Measurements from ENCODE around the gene AARS2.

AARS2 gene

GRCh38 chr6:44309092-44309491 lies 4.1 kb downstream of the AARS2 start:
- no peaks in the 10 kb centered on the region for H3K9me3 ChIP-seq
- H3K27ac ChIP-seq, result no peak overlapping the region
- peaks cover 68% of the 10 kb centered on the region for H3K36me3 ChIP-seq
- H3K4me3 ChIP-seq (ENCODE audit: low read depth in 1 of 2, low read length in 1 of 2), result no peak overlapping the region
- peaks cover 10 to 14% of the 10 kb centered on the region in 2 experiments for H3K4me1 ChIP-seq (ENCODE audit: control insufficient read depth in 1 of 2, insufficient read depth in 1 of 2, low read depth in 1 of 2, low read length in 1 of 2)
- no peaks in the 10 kb centered on the region for H3K27me3 ChIP-seq
- no peak for TF ChIP-seq CTCF (IDR thresholded peaks at IDR 0.05)

GRCh38 chr6:44307217-44307616 lies 5.9 kb downstream of the AARS2 start:
- no peaks in the 10 kb centered on the region for H3K27me3 ChIP-seq
- H3K27ac ChIP-seq, result no peak overlapping the region
- no peak for TF ChIP-seq CTCF (IDR thresholded peaks at IDR 0.05)
- H3K36me3 ChIP-seq, result peaks cover 87% of the 10 kb centered on the region
- H3K9me3 ChIP-seq, result no peaks in the 10 kb centered on the region
- no peak overlapping the region for H3K4me3 ChIP-seq (ENCODE audit: low read depth in 1 of 2, low read length in 1 of 2)
- H3K4me1 ChIP-seq (ENCODE audit: control insufficient read depth in 1 of 2, insufficient read depth in 1 of 2, low read depth in 1 of 2, low read length in 1 of 2), result peaks cover 0 to 4% of the 10 kb centered on the region in 2 experiments

GRCh38 chr6:44306710-44307109 lies 6.4 kb downstream of the AARS2 start:
- Histone ChIP-seq H3K36me3 (peaks cover 92% of the 10 kb centered on the region), H3K4me1 (ENCODE audit: control insufficient read depth in 1 of 2, insufficient read depth in 1 of 2, low read depth in 1 of 2, low read length in 1 of 2) (no peaks in the 10 kb centered on the region), H3K4me3 (ENCODE audit: low read depth in 1 of 2, low read length in 1 of 2) (no peak overlapping the region), H3K27me3 (no peaks in the 10 kb centered on the region), H3K9me3 (no peaks in the 10 kb centered on the region), H3K27ac (no peak overlapping the region)
- no peak for TF ChIP-seq CTCF (IDR thresholded peaks at IDR 0.05)

GRCh38 chr6:44305200-44305725 lies 7.9 kb downstream of the AARS2 start:
- H3K36me3 ChIP-seq, result peaks cover 99% of the 10 kb centered on the region
- no peaks in the 10 kb centered on the region for H3K9me3 ChIP-seq
- no peaks in the 10 kb centered on the region for H3K27me3 ChIP-seq
- no peak overlapping the region for H3K4me3 ChIP-seq (ENCODE audit: low read depth in 1 of 2, low read length in 1 of 2)
- no peak for TF ChIP-seq CTCF (IDR thresholded peaks at IDR 0.05)
- H3K4me1 ChIP-seq (ENCODE audit: control insufficient read depth in 1 of 2, insufficient read depth in 1 of 2, low read depth in 1 of 2, low read length in 1 of 2), result no peaks in the 10 kb centered on the region
- no peak overlapping the region for H3K27ac ChIP-seq

GRCh38 chr6:44304282-44305199 lies 8.6 kb downstream of the AARS2 start:
- H3K4me3 ChIP-seq (ENCODE audit: low read depth in 1 of 2, low read length in 1 of 2), result no peak overlapping the region
- no peak overlapping the region for H3K27ac ChIP-seq
- H3K4me1 ChIP-seq (ENCODE audit: control insufficient read depth in 1 of 2, insufficient read depth in 1 of 2, low read depth in 1 of 2, low read length in 1 of 2), result no peaks in the 10 kb centered on the region
- no peaks in the 10 kb centered on the region for H3K27me3 ChIP-seq
- peaks cover 94% of the 10 kb centered on the region for H3K36me3 ChIP-seq
- peak; percentile 82 for TF ChIP-seq CTCF (IDR thresholded peaks at IDR 0.05)
- no peaks in the 10 kb centered on the region for H3K9me3 ChIP-seq

All from neutrophil (primary cell).